ENCODE results near the gene FBXL7. TPM values are rescaled to one million over a fixed set of nuclear protein-coding genes. Genes with fewer than 3 reads are reported as not detected.

The FBXL7 gene
- total and polyA plus RNA-seq, 2 of the 8 experiments (the other 6 are each of a cell fraction or from before 2014, with no cell fraction given) = 17.7 to 17.8 TPM

DNA sequence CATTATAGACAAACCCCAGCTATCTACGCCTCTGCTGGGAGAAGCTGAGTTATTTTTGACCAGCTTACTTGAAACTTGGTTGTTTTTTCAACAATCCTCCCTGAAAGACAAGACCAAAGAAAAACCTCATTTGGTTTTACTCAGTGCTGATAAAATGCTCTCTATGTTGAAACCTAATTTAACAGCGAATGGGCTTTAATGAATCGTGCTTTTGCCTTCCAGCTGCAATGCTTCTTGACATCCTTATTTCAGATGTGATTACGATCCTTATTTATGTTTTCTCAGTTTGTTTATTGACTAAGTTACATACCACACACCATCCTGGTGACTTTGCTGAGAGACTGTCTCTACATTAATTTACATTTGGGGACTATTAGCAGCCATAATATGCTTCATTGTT is 179.2 kb downstream of the FBXL7 start:
- CTCF ChIA-PET (ENCODE audit: partially characterized antibody) = interaction anchor here (0.8 to 1.6 kb wide), 7 partner anchors 14 to 779 kb away, joined by 3 to 5 read pairs (median 3); no protein-coding TSS in a partner anchor
- no peak overlapping the region; a peak in 1 of 7 replicates for H3K9ac ChIP-seq (replicated peaks in 1 of 4; ENCODE audit: extremely low read depth in 1 of 4, low read depth in 3 of 4, low read length in 3 of 4)
- 0 out of 2 replicates have a peak, but pooled peaks cover 2% of the 10 kb centered on the region for H3K79me1 ChIP-seq (ENCODE audit: low read depth, low read length)
- 93% methylated on average over 4 of the region's 4 CpGs; no CpG with 5 or more reads in 1 of the 2 experiments for WGBS, 2 experiments (ENCODE audit: extremely low coverage in 1 of 2, insufficient coverage in 1 of 2, insufficient read length in 1 of 2, insufficient replicate concordance in 2 of 2, low coverage in 1 of 2, low lambda C conversion rate in 2 of 2, missing lambda C conversion rate in 1 of 2)
- no peak overlapping the region for H2BK120ac ChIP-seq (replicated peaks; ENCODE audit: low read depth, low read length)
- H4K8ac ChIP-seq (ENCODE audit: extremely low read depth, insufficient read depth, low read length) = no peak overlapping the region
- no peak overlapping the region for H4K91ac ChIP-seq (replicated peaks; ENCODE audit: insufficient read length, low read length)
- H3K14ac ChIP-seq (ENCODE audit: insufficient read length) = no peak overlapping the region
- H3K4me2 ChIP-seq (ENCODE audit: insufficient read depth in 1 of 2, low read depth in 2 of 2, low read length in 2 of 2) = no peak overlapping the region
- H3K27ac ChIP-seq (ENCODE audit: low read depth, low read length) = no peak overlapping the region
- no peaks in the 10 kb centered on the region for H3K36me3 ChIP-seq (ENCODE audit: control insufficient read depth in 2 of 4, insufficient read depth in 4 of 4, low read length in 3 of 4)
- no peak overlapping the region for H2BK12ac ChIP-seq (ENCODE audit: low read depth, low read length)
- H3K4me1 ChIP-seq (replicated peaks in 1 of 4; ENCODE audit: control insufficient read depth in 3 of 4, insufficient read depth in 4 of 4, low read length in 3 of 4) = no peaks in the 10 kb centered on the region; a peak in 1 of 7 replicates
- POLR2A ChIA-PET (ENCODE audit: partially characterized antibody) = no interaction called here
- H4K20me1 ChIP-seq (replicated peaks in 1 of 2; ENCODE audit: control insufficient read depth in 1 of 2, insufficient read depth in 2 of 2, low read length in 2 of 2) = no peaks in the 10 kb centered on the region
- H3K79me2 ChIP-seq (ENCODE audit: control insufficient read depth in 1 of 2, insufficient read depth in 2 of 2, low read length in 2 of 2) = peaks cover 0 to 9% of the 10 kb centered on the region in 2 experiments; a peak in 1 of 4 replicates
- H3K23ac ChIP-seq (ENCODE audit: insufficient read length) = no peak overlapping the region
- no peak overlapping the region for H2BK20ac ChIP-seq (ENCODE audit: low read length)
- no peak overlapping the region for H4K5ac ChIP-seq (ENCODE audit: insufficient read length, low read depth, low read length)
- DNase-seq (ENCODE audit: low read depth in 1 of 2, low spot score in 2 of 2) = no peak
- no peaks in the 10 kb centered on the region for H3K27me3 ChIP-seq (replicated peaks in 1 of 4; ENCODE audit: control insufficient read depth in 3 of 4, extremely low read depth in 1 of 4, insufficient read depth in 3 of 4, low read length in 3 of 4)
- no peak overlapping the region for H2AFZ ChIP-seq (ENCODE audit: low read length)
- no peak overlapping the region for H2BK5ac ChIP-seq (ENCODE audit: low read depth, low read length)
- FAIRE-seq = peak; percentile 36
- no peak overlapping the region for H2AK5ac ChIP-seq (ENCODE audit: low read depth, low read length)
- H3K56ac ChIP-seq (replicated peaks; ENCODE audit: insufficient read length, low read depth, low read length) = no peak overlapping the region
- no peak overlapping the region for H2BK15ac ChIP-seq (ENCODE audit: low read length)
- no peak overlapping the region for H3K4ac ChIP-seq (replicated peaks; ENCODE audit: insufficient read length, low read depth, low read length)
- H3K18ac ChIP-seq (ENCODE audit: extremely low read depth, low read length) = no peak overlapping the region
- H3K4me3 ChIP-seq (ENCODE audit: extremely low read depth in 1 of 4, insufficient read depth in 2 of 4, low read depth in 3 of 4, low read length in 4 of 4) = no peak overlapping the region
- no peaks in the 10 kb centered on the region for H3K23me2 ChIP-seq (ENCODE audit: low read depth, low read length)
- H3K9me3 ChIP-seq (ENCODE audit: insufficient read depth in 2 of 2, low read depth in 1 of 2, low read length in 1 of 2) = no peaks in the 10 kb centered on the region
- TF ChIP-seq YY1 (IDR thresholded peaks at IDR 0.05; ENCODE audit: low read depth, low read length) = no peak
- no peak for TF ChIP-seq TAF7 (optimal IDR thresholded peaks at IDR 0.05; ENCODE audit: borderline replicate concordance, low read depth, low read length)
- TF ChIP-seq TBP (IDR thresholded peaks at IDR 0.05; ENCODE audit: low read depth, low read length) = no peak
- no peak for TF ChIP-seq MAFK (IDR thresholded peaks at IDR 0.05; ENCODE audit: low read depth, low read length)
- TF ChIP-seq HDAC6 (IDR thresholded peaks at IDR 0.05; ENCODE audit: low read depth, low read length) = no peak
- TF ChIP-seq SRF (IDR thresholded peaks at IDR 0.05; ENCODE audit: low read depth, low read length) = no peak
- TF ChIP-seq ATF2 (IDR thresholded peaks at IDR 0.05; ENCODE audit: low read length) = no peak
- no peak for TF ChIP-seq ATF3 (IDR thresholded peaks at IDR 0.05; ENCODE audit: insufficient read depth, low read depth, low read length)
- TF ChIP-seq HDAC2 (IDR thresholded peaks at IDR 0.05; ENCODE audit: borderline replicate concordance in 1 of 2, low read depth in 2 of 2, low read length in 2 of 2) = no peak
- no peak for TF ChIP-seq NANOG (IDR thresholded peaks at IDR 0.05; ENCODE audit: insufficient read depth, low read depth, low read length, poor library complexity, severe bottlenecking)
- no peak for TF ChIP-seq RFX5 (IDR thresholded peaks at IDR 0.05; ENCODE audit: borderline replicate concordance, low read depth, low read length)

Measured in H1 (cell line).